HEK293 (cell line): ENCODE measurements around the gene TIGD7.

Source experiments
- CTCF ChIA-PET: fragments of 350-600 bp; formaldehyde crosslinking; extraction: SDS; loops from one replicate; lab custom pipeline; 2021; ENCODE audit warnings: antibody characterized with exemption; lab: Yijun Ruan, JAX
- POLR2A ChIA-PET: fragments of 300-600 bp; formaldehyde crosslinking; extraction: SDS; loops from one replicate; lab custom pipeline; 2020; ENCODE audit warnings: antibody characterized with exemption, inconsistent platforms; lab: Yijun Ruan, JAX
- H3K27ac ChIP-seq: fragments of 200-500 bp; sonication (Bioruptor generic); 2 replicates; pipeline ENCODE4 v1.5.1; 2014; ENCODE audit warnings: low read depth, low read length, control low read depth, inconsistent platforms; ENCODE audit errors: extremely low read depth
- H3K36me3 ChIP-seq, 2 experiments: fragments of 200-500 bp in 1 of 2; sonication (Bioruptor generic) in 1 of 2; 1 replicate in 1 of 2; 2 replicates in 1 of 2; pipeline ENCODE4 v1.5.1; 2014 to 2017; ENCODE audit warnings: inconsistent platforms in 2 of 2, low read length in 2 of 2; ENCODE audit not compliant: control insufficient read depth in 2 of 2, insufficient read depth in 1 of 2
- H3K4me1 ChIP-seq: fragments of 200-500 bp; sonication (Bioruptor generic); 2 replicates; pipeline ENCODE4 v1.5.1; 2014; ENCODE audit warnings: mild to moderate bottlenecking, low read length, inconsistent platforms; ENCODE audit not compliant: control insufficient read depth, insufficient read depth
- H3K4me3 ChIP-seq: 2 replicates; pipeline ENCODE4 v1.5.1; 2011; ENCODE audit warnings: low read depth, mild to moderate bottlenecking, control low read depth, low read length, moderate library complexity
- H3K9me3 ChIP-seq: fragments of 200-500 bp; sonication (Bioruptor generic); 2 replicates; pipeline ENCODE4 v1.5.1; 2014; ENCODE audit warnings: low read depth, low read length, inconsistent platforms; ENCODE audit not compliant: control insufficient read depth, insufficient read depth
- SCRT2 ChIP-seq: fragments of 450-650 bp; formaldehyde crosslinking; IDR thresholded peaks from 2 replicates; pipeline ENCODE4 v1.5.1; 2016; ENCODE audit warnings: missing biosample characterization, missing genetic modification characterization
- ZNF664 ChIP-seq: fragments of 450-650 bp; formaldehyde crosslinking; IDR thresholded peaks from 2 replicates; pipeline ENCODE4 v1.5.1; 2016; ENCODE audit warnings: missing biosample characterization, missing genetic modification characterization
- ZNF677 ChIP-seq: fragments of 450-650 bp; IDR thresholded peaks from 2 replicates; pipeline ENCODE4 v1.5.0; 2018; ENCODE audit warnings: missing biosample characterization, mild to moderate bottlenecking, missing genetic modification characterization, moderate library complexity
- TF ChIP-seq, protein P1 (sequence below): fragments of 450-650 bp; formaldehyde crosslinking; optimal IDR thresholded peaks from 2 replicates; pipeline ENCODE3; 2016; ENCODE audit warnings: missing biosample characterization, mild to moderate bottlenecking, missing genetic modification characterization
- TF ChIP-seq, protein P2 (sequence below): fragments of 450-650 bp; formaldehyde crosslinking; IDR thresholded peaks from 2 replicates; pipeline ENCODE4; 2016; ENCODE audit warnings: missing biosample characterization, missing genetic modification characterization
- TF ChIP-seq, protein P3 (sequence below): fragments of 450-650 bp; formaldehyde crosslinking; IDR thresholded peaks from 2 replicates; pipeline ENCODE4 v1.5.1; 2016; ENCODE audit warnings: missing biosample characterization, missing genetic modification characterization
- TF ChIP-seq, protein P4 (sequence below): fragments of 450-650 bp; formaldehyde crosslinking; IDR thresholded peaks from 2 replicates; pipeline ENCODE4 v1.5.1; 2016; ENCODE audit warnings: missing biosample characterization, missing genetic modification characterization

Gene TIGD7

DNA sequence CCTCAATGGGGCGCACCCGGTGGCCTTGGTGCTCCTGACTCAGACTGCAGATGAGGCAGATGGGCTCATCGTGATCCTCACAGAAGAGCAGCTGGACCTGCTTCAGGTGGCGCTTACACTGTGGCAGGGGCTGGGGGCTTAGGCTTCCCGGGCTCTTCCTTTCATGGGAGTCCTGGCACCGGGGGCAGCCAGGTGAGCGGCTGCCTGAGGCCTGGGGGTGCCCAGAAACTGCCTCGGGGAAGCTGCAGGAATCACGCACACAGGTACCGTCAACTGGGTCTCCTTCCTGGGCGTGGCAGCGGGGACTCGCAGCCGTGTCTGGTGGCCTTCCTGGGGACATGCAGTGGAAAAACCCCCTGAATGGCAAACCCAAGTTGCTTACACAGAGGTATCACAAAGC is 55.8 kb downstream of the TIGD7 start (continued):
- TF ChIP-seq, protein P1, sequence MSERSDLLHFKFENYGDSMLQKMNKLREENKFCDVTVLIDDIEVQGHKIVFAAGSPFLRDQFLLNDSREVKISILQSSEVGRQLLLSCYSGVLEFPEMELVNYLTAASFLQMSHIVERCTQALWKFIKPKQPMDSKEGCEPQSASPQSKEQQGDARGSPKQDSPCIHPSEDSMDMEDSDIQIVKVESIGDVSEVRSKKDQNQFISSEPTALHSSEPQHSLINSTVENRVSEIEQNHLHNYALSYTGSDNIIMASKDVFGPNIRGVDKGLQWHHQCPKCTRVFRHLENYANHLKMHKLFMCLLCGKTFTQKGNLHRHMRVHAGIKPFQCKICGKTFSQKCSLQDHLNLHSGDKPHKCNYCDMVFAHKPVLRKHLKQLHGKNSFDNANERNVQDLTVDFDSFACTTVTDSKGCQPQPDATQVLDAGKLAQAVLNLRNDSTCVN: no peak
- TF ChIP-seq, protein P2, sequence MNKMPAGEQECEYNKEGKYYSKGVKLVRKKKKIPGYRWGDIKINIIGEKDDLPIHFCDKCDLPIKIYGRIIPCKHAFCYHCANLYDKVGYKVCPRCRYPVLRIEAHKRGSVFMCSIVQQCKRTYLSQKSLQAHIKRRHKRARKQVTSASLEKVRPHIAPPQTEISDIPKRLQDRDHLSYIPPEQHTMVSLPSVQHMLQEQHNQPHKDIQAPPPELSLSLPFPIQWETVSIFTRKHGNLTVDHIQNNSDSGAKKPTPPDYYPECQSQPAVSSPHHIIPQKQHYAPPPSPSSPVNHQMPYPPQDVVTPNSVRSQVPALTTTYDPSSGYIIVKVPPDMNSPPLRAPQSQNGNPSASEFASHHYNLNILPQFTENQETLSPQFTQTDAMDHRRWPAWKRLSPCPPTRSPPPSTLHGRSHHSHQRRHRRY (tag by site-specific recombination): no peak
- TF ChIP-seq, protein P3, sequence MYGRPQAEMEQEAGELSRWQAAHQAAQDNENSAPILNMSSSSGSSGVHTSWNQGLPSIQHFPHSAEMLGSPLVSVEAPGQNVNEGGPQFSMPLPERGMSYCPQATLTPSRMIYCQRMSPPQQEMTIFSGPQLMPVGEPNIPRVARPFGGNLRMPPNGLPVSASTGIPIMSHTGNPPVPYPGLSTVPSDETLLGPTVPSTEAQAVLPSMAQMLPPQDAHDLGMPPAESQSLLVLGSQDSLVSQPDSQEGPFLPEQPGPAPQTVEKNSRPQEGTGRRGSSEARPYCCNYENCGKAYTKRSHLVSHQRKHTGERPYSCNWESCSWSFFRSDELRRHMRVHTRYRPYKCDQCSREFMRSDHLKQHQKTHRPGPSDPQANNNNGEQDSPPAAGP (tag by site-specific recombination): no peak
- TF ChIP-seq ZNF677 (tag by site-specific recombination): no peak

DNA sequence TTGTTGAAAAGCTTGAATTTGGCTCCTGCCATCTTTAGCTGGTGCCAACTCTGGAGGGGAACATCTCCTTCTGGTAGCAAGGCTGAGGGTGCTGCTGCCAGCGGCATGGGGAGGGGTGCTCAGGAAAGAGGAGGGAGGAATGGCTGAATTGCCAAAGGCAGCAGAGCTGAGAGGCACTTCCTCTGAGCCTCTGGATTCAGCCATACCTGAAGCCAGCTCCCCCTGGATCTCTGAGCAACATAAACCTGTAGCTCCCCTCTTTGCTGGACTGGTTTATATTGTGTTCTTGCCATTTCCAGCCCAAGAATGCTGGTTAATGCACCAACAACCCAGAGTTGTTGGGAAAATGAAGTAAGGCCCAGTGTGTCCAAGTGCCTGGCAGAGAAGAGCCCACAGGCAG is 56.2 kb downstream of the TIGD7 start:
- TF ChIP-seq, protein P4, sequence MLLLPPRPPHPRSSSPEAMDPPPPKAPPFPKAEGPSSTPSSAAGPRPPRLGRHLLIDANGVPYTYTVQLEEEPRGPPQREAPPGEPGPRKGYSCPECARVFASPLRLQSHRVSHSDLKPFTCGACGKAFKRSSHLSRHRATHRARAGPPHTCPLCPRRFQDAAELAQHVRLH (tag by site-specific recombination): no peak
- TF ChIP-seq SCRT2 (tag by site-specific recombination) (peak; percentile 43; the same call in 1 of the 2 replicates), ZNF664 (tag by site-specific recombination) (no peak)
- Histone ChIP-seq H3K36me3 (no peaks in the 10 kb centered on the region), H3K9me3 (no peaks in the 10 kb centered on the region), H3K4me3 (no peak overlapping the region), H3K4me1 (no peaks in the 10 kb centered on the region), H3K27ac (no peak overlapping the region)
- ChIA-PET CTCF (no interaction called here), POLR2A (interaction anchor here (1.8 kb wide), 1 partner anchor 14 kb away, joined by 4 read pairs; the partner anchor contains the start of gene ZNF200)
